GM19193 (cell line): ENCODE measurements around the gene HCFC1R1.

ENCODE experiments used
- POLR2A ChIP-seq: IDR thresholded peaks from 4 replicates; pipeline ENCODE4 v1.6.1; 2011; ENCODE audit not compliant: insufficient read depth, insufficient read length; ENCODE audit errors: extremely low read depth

The HCFC1R1 gene

DNA sequence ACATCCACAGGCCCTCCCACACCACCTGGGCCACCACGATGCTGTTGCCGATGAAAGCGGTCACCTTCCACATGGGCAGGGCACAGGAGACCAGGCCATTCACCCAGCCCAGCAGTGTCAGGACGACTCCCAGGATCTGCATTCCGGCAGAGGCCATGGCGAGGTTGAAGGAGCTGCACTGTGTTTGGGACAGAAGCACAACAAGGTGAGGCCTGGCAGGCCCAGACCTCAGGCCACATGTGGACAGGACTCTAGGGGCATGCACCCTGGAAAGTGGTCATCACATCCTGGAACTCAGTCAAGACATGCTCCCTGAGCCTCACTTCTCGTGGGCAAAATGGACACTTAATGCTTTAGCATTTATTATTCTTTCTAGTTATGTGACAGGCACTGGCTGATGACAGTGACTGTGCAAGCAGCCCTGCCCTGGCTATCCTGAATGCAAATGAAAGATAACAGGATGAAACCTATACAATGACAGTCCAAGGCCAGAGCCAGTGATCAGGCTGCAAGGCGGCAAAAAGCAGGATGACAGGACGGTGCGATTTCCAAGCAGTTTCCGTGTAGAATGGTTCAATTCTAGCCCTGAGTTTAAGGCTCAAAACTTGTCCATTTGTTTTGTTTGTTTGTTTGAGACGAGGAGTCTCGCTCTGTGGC is 7.7 kb downstream of the HCFC1R1 start:
- no peak for TF ChIP-seq POLR2A

DNA sequence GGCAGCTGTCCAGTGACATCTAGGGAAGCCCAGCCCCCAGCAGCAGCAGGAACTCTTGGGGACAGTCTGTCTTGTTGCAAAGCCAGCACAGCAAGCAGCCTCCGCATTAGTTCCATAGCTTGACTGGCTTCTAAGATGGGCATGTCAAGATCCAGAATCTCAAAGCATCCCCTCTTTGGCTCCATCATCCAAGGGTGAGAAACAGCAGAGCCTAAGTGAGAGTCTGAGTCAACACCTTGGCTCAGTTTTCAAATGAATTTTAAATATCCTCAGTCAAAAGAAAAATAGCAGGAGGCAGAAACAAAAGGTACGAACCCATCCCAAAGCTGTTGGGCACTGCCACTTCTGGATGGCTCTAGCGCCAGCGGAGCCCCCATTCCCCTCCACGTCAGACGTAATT is 8.8 kb downstream of the HCFC1R1 start:
- TF ChIP-seq POLR2A: no peak

DNA sequence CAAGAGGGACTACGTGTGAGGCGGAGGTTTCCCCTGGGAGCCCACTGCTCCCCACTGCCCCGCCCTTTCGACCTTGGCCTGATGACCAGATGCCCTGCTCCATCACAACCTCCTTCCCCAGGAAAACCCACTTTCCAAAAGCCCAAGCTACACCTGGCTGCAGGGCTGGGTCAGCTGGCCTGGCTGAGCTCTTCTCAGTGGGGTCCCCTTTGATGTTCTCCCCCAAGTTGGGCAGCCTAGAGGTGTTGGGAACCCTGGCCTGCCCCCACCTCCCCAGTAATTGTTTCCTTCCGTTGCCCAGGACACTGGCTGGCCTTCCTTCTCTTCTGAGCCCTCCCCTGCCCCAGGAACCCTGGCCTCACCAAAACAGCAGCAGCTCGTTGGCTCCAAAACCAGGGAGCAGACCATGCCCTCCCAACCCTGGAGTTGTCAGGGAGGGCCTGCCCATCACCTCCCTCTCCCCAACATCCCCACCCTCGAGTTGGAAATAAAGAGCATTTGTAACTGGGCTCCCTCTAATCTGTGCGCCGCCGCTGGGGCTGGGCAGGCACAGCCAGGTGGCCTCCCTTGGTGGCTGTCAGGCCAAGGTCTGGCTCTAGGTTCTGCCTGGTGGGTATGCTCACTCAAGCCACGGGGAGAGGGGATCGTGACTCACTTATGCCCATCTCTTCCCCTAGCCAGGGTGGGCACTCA is 9.6 kb downstream of the HCFC1R1 start:
- no peak for TF ChIP-seq POLR2A

DNA sequence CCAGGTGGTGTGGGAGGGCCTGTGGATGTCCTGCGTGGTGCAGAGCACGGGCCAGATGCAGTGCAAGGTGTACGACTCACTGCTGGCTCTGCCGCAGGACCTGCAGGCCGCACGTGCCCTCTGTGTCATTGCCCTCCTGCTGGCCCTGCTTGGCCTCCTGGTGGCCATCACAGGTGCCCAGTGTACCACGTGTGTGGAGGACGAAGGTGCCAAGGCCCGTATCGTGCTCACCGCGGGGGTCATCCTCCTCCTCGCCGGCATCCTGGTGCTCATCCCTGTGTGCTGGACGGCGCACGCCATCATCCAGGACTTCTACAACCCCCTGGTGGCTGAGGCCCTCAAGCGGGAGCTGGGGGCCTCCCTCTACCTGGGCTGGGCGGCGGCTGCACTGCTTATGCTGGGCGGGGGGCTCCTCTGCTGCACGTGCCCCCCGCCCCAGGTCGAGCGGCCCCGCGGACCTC is 10.2 kb downstream of the HCFC1R1 start:
- no peak for TF ChIP-seq POLR2A

DNA sequence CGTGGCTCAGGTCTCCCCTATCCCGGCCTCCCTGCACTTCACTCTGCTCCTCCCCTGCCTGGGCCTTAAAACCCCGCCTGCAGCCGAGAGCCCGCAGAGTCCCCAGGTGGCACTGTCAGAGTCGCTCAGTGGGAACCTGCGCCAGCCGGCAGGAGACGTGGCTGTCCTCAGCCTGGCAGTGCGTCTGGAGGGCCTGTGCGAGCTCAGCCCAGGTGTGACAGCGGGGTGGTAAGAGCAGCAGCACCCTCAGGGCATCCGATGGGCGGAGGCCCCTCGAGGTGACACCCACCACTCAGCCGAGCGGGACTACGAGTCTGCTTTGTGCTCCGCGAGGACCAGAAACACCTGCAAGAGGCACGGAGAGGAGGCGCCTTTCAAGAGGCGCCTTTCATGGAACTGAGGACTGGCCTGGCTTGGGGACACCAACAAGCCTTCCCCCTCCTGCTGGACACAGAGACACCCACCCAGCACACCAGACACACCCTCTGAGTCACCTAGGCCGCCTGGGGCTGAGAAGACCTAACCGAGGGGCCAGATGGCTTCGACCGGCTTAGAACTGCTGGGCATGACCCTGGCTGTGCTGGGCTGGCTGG is 10.8 kb downstream of the HCFC1R1 start, which contains the start of gene CLDN9:
Gene CLDN9 (plus strand): TSS at position 96 of the 593 bp plus-strand sequence. CDS start 440 bp downstream, at position 536.
- no peak for TF ChIP-seq POLR2A

DNA sequence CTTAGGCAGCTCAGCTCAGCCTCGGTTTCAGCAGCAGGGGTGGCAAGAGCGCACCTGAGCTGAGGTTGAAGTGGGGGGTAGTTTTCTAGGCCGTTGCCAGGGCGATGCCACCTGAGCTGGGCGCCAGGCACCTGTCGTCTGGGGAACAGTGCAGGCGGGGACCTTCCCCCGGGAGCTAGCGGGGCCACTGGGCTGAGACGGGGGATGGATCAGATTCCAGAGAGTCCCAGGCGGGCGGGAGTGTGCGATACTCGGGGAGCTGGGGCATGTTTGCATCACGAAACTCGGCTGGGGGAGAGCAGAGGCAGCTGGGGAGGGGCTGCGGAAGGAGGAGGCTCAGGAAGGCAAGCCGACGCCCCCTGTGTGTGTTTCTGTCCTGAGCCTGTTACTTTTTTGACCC is 11.5 kb downstream of the HCFC1R1 start:
- TF ChIP-seq POLR2A: no peak

DNA sequence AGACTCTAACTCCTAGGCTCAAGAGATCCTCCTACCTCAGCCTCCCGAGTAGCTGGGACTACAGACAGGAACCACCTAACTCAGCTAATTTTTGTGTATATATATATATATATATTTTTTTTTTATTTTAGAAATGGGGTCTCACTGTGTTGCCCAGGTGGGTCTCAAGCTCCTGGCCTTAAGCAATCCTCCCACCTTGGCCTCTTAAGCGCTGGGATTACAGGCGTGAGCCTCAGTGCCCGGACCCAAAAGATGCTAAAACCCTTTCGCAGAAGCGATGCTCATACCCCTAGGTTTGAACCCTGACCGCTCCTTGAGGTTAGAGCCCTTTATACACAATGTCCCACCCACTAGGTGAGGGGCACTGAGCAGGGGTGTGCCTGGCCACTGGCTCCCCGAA is 13.2 kb downstream of the HCFC1R1 start:
- no peak for TF ChIP-seq POLR2A

DNA sequence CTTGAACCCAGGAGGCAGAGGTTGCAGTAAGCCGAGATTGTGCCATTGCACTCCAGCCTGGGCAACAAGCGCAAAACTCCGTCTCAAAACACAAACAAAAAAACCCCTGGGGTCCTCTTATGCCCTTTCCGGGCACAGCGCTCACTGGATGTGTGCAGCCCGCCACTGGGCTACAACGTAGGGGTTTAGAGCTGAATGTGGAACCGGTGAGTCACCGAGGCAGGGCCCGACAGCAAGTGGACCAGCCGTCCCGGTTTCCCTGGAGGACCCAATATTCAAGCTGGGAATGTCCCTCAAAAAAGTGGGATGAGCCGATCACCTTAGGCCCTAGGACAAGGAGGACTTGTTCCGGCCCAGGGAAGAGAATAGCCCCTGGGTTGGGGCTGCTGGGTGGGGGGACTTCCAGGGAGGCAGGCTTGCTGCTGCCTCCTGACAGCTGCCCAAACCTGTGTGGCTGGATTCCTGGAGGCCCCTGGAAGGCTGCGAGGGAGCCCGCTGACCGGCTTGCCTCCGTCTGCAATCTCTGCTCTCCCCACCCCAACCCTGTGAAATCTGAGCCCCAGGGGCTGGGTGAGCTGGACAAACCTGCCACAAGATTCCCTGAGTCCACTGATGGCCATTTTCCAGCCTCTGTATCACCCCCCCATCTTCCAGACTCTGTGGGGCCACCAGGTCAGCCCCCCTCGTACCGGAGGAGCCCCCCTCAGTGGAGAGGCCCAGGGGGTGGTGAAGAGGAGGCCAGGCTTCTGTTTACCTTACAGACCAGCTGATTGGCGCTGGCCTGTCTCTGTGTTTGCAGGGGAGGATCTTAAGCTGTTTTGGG is 14.0 kb downstream of the HCFC1R1 start:
- TF ChIP-seq POLR2A: no peak

DNA sequence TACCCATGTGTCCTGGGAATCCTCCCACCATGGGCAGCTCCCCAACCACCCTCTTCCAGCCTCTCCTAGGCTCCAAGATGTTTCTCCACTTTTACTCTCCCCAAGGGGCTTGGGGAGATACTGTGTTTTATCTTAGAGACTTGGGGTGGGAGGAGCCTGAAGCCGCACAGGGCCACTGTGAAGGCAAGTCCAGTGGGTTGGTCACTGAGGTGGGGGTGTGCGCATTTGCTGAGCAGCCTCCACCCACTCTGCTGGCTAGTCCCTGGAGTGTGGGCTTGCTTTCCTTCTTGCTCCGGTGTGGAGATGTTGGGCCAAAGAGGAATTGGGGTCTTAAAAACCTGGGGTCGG is 15.1 kb downstream of the HCFC1R1 start:
- no peak for TF ChIP-seq POLR2A

DNA sequence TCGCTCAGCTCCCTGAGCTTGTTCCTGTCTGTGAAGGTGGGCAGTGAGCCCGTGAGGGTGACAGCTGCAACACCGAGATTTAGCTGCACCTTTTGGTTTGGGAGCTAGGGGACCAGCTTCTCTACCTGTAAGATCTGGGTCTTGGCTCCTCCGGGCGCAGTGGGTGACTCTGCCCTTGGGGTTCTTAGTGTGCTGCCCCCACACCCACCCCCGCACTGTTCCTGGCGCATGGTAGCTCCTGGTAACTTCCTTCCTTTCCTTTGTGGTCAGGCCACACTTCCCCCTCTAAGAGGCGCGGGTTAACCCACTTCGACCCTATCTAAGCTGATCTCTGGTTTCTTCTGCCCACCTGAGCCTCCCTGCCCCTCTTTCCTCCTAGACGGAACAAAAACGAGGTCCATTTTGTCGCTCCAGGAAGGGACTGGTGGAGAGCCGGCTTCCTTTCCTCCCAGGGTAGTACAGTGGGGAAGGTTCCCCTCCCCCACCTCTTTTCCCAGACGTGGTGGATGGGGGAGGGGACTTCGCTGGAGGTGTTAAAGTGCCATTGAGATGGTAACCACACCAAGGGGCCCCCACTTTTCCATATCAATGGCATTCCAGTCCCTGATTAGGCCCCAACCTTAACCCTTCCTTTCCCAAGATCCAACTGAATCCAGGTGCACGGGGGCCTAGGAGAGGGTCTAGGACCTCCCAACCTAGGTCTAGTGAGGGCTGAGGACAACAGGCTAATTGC is 15.6 kb downstream of the HCFC1R1 start:
- no peak for TF ChIP-seq POLR2A

DNA sequence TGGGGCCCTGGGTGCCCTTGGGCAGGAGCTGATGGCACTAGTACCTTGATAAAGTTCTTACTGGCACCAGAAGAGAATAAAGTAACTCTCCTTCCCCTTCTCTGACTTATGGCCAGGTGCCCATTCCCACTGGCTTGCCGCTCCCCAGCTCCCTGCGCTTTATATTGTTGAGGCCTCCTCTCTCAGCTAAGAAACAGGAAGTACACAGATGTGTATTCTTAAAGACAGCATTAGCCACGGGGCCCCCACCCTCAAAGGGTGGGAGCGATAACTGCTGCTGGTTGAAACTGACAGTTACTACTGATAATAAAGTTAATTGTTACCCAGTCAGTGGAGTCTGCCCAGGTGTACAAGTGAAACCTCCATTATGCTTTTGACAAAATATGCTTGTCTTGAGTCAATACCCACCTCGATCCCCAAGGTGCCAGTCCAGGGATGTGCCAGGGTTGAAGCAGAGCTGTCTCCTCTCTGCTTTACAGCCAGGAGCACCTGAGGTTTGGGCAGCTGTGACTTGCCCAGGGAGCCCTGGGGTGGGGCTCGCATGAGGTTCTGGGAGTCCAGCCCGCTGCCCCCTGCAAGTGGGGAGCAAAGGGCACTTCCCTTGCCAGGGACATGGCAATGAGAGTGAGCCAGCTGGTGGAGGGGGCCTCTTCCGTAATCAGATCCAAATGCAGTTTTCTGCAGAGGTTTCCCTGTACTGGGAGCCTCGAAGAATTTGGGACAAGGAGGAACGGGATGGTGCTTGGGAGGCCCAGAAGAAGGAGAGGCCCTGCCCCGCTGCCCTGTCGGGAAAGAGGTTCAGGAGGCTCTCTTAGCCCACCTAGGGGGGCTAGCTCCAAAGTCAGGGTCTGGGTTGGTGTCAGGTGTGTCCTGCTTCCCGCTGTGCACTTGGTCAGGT is 16.4 kb downstream of the HCFC1R1 start:
- TF ChIP-seq POLR2A: peak; percentile 14

DNA sequence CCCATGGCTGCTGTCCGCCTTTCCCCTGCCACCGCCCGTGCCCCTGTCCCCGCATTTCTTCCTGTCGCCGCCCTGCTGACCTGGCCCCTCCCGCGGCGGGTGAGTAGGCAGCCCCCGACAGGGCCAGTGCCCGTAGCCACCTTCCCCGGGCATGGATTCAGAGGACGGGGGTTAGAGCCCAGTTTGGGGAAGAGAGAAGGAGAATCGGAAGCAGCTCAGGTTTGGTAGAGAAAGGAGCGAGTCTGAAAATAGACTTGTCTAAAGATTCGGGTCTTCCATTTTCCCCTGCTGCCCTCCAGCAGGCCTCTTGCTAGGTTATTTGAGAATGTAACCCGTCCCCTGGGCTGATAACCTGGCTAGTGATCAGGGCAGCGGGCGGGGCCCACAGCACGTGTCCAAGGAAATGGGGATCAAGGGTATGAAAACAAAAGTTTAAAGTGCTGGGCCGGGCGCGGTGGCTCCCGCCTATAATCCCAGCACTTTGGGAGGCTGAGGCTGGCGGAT is 18.9 kb downstream of the HCFC1R1 start:
- TF ChIP-seq POLR2A: no peak

DNA sequence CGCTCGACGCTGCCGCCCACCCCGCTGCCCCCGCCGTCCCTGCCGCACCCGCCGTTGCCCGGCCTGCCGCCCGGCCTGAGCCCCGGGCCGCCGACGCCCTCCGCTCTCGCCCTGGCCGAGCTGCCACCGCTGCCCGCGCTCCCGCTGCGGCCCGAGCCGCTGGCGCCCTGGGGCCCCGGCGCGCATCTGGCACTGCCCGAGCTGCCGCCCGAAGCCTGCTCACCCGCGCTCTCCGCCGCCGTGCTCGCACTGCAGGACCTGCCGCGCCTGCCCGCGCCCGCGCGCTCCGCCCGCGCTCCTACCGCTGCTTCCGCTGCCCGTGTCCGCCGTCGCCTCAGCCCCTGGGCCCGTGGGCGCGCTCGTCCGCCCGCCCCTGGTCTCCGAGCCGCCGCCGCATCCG is 19.4 kb downstream of the HCFC1R1 start:
- TF ChIP-seq POLR2A: no peak

DNA sequence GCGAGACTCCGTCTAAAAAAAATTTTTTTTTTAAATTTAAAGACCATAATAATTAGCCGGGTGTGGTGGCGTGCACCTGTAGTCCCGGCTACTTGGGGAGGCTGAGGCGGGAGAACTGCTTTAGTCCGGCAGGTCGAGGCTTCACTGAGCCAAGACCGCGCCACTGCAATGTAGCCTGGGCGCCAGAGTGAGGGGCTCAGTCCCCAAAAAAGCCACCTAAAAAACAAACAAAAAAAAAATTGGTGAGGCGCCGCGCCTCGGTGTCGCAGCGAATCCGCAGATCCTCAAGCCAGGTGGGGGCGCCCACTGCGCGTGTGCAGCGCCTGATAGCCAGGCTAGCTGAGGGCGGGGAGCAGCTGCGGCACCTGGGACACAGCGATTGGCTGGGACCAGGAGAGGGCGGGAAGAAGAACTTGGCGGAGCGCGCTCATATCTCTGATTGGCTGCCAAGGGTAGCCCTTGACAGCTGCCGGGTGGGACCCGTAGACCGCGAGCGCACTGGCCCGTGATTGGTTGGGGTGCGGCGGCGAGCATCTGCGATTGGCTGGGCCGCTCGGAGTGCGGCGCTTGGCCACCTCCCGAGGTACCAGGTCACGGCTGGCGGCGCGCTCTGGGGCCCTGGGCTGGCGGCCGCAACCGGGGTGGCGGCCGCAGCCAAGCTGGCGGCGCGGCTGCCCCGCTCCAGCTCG is 20.0 kb downstream of the HCFC1R1 start:
- no peak for TF ChIP-seq POLR2A

DNA sequence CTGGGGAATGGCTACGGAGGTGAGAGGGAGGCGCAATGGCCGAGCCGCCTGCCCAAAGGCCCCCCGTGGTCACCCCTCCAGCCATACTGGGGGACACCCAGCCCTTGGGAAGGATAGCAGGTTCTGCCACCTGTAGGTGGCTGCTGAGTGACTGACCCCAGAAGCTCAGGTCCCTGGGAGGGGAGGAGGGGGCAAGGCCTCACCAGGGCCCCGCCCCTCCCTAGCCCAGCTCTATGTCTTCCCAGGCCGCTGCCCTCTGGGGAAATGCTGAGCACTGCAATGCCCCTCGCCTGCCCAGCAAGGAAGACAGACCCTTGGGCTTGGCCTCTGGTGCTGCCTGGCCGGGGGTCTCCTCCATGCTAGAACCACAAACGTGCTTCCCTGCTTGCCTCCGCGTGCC is 22.4 kb downstream of the HCFC1R1 start:
- TF ChIP-seq POLR2A: no peak
